Adrenal gland (tissue), 5 donors: ENCODE data around the gene PRKCH.

Experiments
- CTCF ChIP-seq, 6 experiments: fragments of 450-650 bp in 4 of 6; fragments of 200-600 bp in 2 of 6; sonication (generic) in 1 of 6; IDR thresholded peaks; 1 replicate in 5 of 6; 2 replicates in 1 of 6; pipeline versions ENCODE4 v1.5.1 to v1.8.0; 2016 to 2021; ENCODE audit warnings: antibody characterized with exemption in 6 of 6, mild to moderate bottlenecking in 2 of 6, moderate library complexity in 1 of 6
- POLR2A ChIP-seq, 2 donors: fragments of 450-650 bp; IDR thresholded peaks; one replicate each; pipeline ENCODE4 v1.6.1; 2017; ENCODE audit warnings: antibody characterized with exemption in 2 of 2, mild to moderate bottlenecking in 2 of 2, moderate library complexity in 1 of 2
- donor health status: DM: no; HTN: no; CAD: no.

- TF ChIP-seq CTCF (IDR thresholded peaks at IDR 0.05) (no peak), POLR2A (IDR thresholded peaks at IDR 0.05) (no peak)
Measured at GRCh38 chr14:61491224-61491623, 169.8 kb downstream of the PRKCH start.
